A549 (cell line): ENCODE measurements around the gene JPT1. TPM values are rescaled to one million over a fixed set of nuclear protein-coding genes. Genes with fewer than 3 reads are reported as not detected.

Experiments
- ATAC-seq, 2 experiments: fragments of 200-7000 bp in 1 of 2; fragments of >200 bp in 1 of 2; cut with Nextera tagmentation in 1 of 2; cut with Tn5 transposase in 1 of 2; 3 replicates each; pipeline versions ENCODE4 v1.8.0 to v1.9.1; 2018 to 2020; ENCODE audit warnings: mild to moderate bottlenecking in 1 of 2, moderate library complexity in 1 of 2
- CTCF ChIA-PET: fragments of 300-600 bp; sonication (Branson Sonifier 250); formaldehyde crosslinking; extraction: SDS; loops from one replicate; lab custom pipeline; 2021; ENCODE audit warnings: antibody characterized with exemption, inconsistent platforms; lab: Yijun Ruan, JAX
- POLR2A ChIA-PET: fragments of 350-600 bp; formaldehyde crosslinking; extraction: SDS; loops from one replicate; lab custom pipeline; 2021; ENCODE audit warnings: antibody characterized with exemption, inconsistent platforms; lab: Yijun Ruan, JAX
- DNase-seq, 2 experiments: peaks; one replicate each; pipeline versions ENCODE4 v3.0.0 to v3.0.0-alpha.2; 2011 to 2016; ENCODE audit warnings: low read depth in 1 of 2, low spot score in 1 of 2
- FAIRE-seq: peaks from 2 replicates; lab custom pipeline; 2011; peaks lifted over from hg19 to GRCh38; lab: Jason Lieb, UNC
- H3K27ac ChIP-seq, 2 experiments: fragments of >200 bp; sonication (Bioruptor Twin); formaldehyde crosslinking; 3 replicates each; pipeline ENCODE4 v1.5.1; 2016 to 2017
- H3K4me1 ChIP-seq: fragments of >200 bp; sonication (Bioruptor Twin); formaldehyde crosslinking; 3 replicates; pipeline ENCODE4 v1.6.1; 2016
- H3K4me2 ChIP-seq: fragments of >200 bp; sonication (Bioruptor Twin); formaldehyde crosslinking; 3 replicates; pipeline ENCODE4 v1.6.1; 2016
- H3K4me3 ChIP-seq: fragments of >200 bp; sonication (Bioruptor Twin); formaldehyde crosslinking; 3 replicates; pipeline ENCODE4 v1.5.1; 2016
- H3K9me3 ChIP-seq: fragments of >200 bp; sonication (Bioruptor Twin); formaldehyde crosslinking; 3 replicates; pipeline ENCODE4 v1.6.1; 2016
- CHD2 ChIP-seq: fragments of 150-350 bp; IDR thresholded peaks from 2 replicates; pipeline ENCODE4 v1.6.1; 2014; ENCODE audit warnings: low read length; ENCODE audit not compliant: partially characterized antibody
- CHD4 ChIP-seq: fragments of 200-600 bp; sonication (generic); IDR thresholded peaks from 2 replicates; pipeline ENCODE4 v1.6.1; 2016; ENCODE audit warnings: antibody characterized with exemption, mild to moderate bottlenecking, borderline replicate concordance
- HOXA7 ChIP-seq: fragments of 250-450 bp; sonication (Bioruptor Pico); IDR thresholded peaks from 2 replicates; pipeline ENCODE4 v1.5.0; 2020; ENCODE audit warnings: mild to moderate bottlenecking, moderate library complexity
- JUN ChIP-seq, 2 experiments: fragments of >200 bp; sonication (Bioruptor Twin); formaldehyde crosslinking; IDR thresholded peaks; 2 replicates in 1 of 2; 3 replicates in 1 of 2; pipeline ENCODE4 v1.6.1; 2016 to 2017
- NPAS2 ChIP-seq: fragments of 250-450 bp; sonication (Bioruptor Pico); IDR thresholded peaks from 2 replicates; pipeline ENCODE4 v1.8.0; 2022; ENCODE audit warnings: mild to moderate bottlenecking, moderate library complexity, borderline replicate concordance
- PHF8 ChIP-seq: fragments of 200-600 bp; sonication (generic); IDR thresholded peaks from 2 replicates; pipeline ENCODE4 v1.6.1; 2016; ENCODE audit warnings: low read depth, mild to moderate bottlenecking, antibody characterized with exemption, moderate library complexity, borderline replicate concordance
- RAD21 ChIP-seq, 2 experiments: fragments of >200 bp in 1 of 2; sonication (Bioruptor Twin) in 1 of 2; formaldehyde crosslinking in 1 of 2; IDR thresholded peaks in 1 of 2; conservative IDR thresholded peaks in 1 of 2; 2 replicates in 1 of 2; 3 replicates in 1 of 2; pipeline ENCODE4 v1.6.1; 2012 to 2018; ENCODE audit warnings: inconsistent platforms in 1 of 2
- TFCP2L1 ChIP-seq: fragments of 250-450 bp; sonication (Bioruptor Pico); IDR thresholded peaks from 2 replicates; pipeline ENCODE4 v1.5.0; 2021; ENCODE audit warnings: mild to moderate bottlenecking
- TP53 ChIP-seq: fragments of 250-450 bp; sonication (Bioruptor Pico); IDR thresholded peaks from 2 replicates; pipeline ENCODE4 v1.5.0; 2021; ENCODE audit warnings: mild to moderate bottlenecking, moderate library complexity
- ZC3H11A ChIP-seq: fragments of 450-650 bp; IDR thresholded peaks from 2 replicates; pipeline ENCODE4 v1.6.1; 2014; ENCODE audit warnings: antibody characterized with exemption, mild to moderate bottlenecking
- WGBS: methylation state at CpG from one replicate; pipeline ENCODE4 v1.1.6; 2017; ENCODE audit errors: missing lambda C conversion rate; 5-methylcytosine and 5-hydroxymethylcytosine counted together
- polyA plus RNA-seq, 4 experiments: library from polyadenylated mRNA; depleted of rRNA in 3 of 4; stranded (reverse); fragments of >200 nt; fragmentation: RNase III in 1 of 4; extraction: RNeasy Plus Mini Kit Qiagen cat#74134 plus additional on column Dnase treatment in 1 of 4; gene quantifications; 2 replicates in 3 of 4; 3 replicates in 1 of 4; pipeline ENCODE4 v1.2.3, GENCODE V29; 2011 to 2017
- TF ChIP-seq, protein P1 (sequence below): fragments of 450-650 bp; IDR thresholded peaks from 2 replicates; pipeline ENCODE4 v1.6.1; 2014; ENCODE audit warnings: antibody characterized with exemption
- TF ChIP-seq, protein P2 (sequence below): fragments of 250-450 bp; sonication (Bioruptor Pico); IDR thresholded peaks from 2 replicates; pipeline ENCODE4 v1.5.0; 2021; ENCODE audit warnings: mild to moderate bottlenecking, moderate library complexity, borderline replicate concordance
- TF ChIP-seq, protein P3 (sequence below): fragments of 200-600 bp; sonication (generic); IDR thresholded peaks from 2 replicates; pipeline ENCODE4 v1.6.1; 2016; ENCODE audit warnings: antibody characterized with exemption, mild to moderate bottlenecking, moderate library complexity
- TF ChIP-seq, protein P4 (sequence below): fragments of >200 bp; sonication (Bioruptor Twin); formaldehyde crosslinking; IDR thresholded peaks from 2 replicates; pipeline ENCODE4 v1.6.1; 2016

JPT1 gene
- polyA plus RNA-seq, 2 of the 4 experiments (the other 2 are of a cell fraction) = 196 to 623 TPM

DNA sequence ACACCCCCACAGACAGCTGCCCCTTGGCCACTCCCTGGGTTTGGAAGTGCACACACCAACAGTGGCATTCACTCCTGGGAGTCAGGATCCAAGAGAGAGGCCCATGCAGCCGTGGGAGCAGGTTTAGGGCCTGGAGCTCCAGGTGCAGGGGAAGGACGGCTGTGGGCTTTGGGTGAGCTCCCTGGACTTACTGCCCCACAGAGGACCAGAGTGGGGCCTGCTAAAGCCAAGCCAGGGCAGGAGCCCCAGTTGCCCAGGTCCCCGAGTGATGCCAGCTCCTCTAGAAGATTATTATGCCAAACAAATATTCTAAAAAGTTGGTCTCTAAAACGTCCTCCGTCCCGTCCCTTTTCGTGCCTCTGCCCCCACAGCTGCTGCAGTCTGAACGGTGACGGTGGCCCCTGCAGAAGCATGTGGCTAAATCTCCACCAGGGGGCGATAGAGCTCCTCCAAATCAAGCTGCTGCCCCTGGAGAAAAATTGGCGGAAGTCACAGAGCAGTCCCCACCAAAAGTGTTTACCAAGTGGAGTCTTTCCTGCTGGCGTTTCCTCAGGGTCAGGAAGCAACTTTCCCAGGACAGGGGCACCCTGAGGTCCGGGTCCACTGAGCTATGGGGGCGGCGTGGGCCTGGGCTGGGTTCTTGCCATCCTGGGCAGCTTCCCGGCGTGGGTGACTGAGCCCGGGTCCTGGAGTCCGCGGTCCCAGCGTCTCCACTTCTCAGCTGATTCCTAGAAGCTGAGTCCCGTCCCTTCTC, 40.3 kb downstream of the JPT1 start (continued):
- TF ChIP-seq RAD21 (conservative IDR thresholded peaks at IDR 0.05 in 1 of 2, IDR thresholded peaks at IDR 0.05 in 1 of 2) (peak; percentile 99), CHD4 (no peak), PHF8 (no peak)
- TF ChIP-seq, protein P1, sequence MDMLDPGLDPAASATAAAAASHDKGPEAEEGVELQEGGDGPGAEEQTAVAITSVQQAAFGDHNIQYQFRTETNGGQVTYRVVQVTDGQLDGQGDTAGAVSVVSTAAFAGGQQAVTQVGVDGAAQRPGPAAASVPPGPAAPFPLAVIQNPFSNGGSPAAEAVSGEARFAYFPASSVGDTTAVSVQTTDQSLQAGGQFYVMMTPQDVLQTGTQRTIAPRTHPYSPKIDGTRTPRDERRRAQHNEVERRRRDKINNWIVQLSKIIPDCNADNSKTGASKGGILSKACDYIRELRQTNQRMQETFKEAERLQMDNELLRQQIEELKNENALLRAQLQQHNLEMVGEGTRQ = no peak

DNA sequence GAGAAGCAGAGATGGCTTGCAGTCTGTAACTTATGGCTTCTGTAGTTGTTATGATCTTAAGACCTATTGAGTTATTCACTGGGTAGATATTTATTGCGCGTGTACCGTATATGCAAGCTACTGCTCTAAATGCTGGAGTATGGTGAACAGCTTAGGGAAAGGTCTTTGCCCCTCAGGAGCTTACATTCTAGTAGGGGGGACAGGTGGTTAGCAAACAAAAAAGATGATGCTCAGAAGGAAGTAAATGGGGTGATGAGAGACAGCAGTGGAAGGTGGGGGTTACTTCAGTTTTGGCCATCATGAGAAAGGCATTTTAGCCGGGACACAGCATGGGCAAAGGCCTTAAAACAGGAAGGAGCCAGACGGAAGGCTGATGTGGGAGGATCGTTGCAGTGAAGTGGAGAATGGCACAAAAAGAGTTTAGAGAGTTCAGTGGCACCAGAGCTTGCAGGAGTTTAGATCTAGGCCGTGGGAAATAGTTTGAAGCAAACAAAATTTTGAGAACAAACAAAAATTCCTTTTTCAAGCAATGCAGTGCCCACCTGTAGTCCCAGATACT, 42.5 kb downstream of the JPT1 start:
- ChIA-PET POLR2A (interaction anchor here (0.7 to 3.1 kb wide), 4 partner anchors 12 to 90 kb away, joined by 3 to 20 read pairs (median 4); partner anchors contain the start of gene NT5C), CTCF (interaction anchor here (1.6 to 81.8 kb wide), 7 partner anchors 9 to 150 kb away, joined by 4 to 3429 read pairs (median 270); partner anchors contain the start of genes ARMC7, ATP5PD, KCTD2 and NT5C)
- DNase-seq (no peak), ATAC-seq (no peak), FAIRE-seq (no peak)
- H3K4me3 ChIP-seq = no peak overlapping the region
- H3K9me3 ChIP-seq = no peaks in the 10 kb centered on the region
- no peak overlapping the region for H3K4me2 ChIP-seq
- 88% methylated on average over 7 of the region's 7 CpGs for WGBS
- TF ChIP-seq RAD21 (conservative IDR thresholded peaks at IDR 0.05 in 1 of 2, IDR thresholded peaks at IDR 0.05 in 1 of 2) (no peak), NPAS2 (CRISPR knock-in tag) (no peak), ZC3H11A (no peak), HOXA7 (CRISPR knock-in tag) (no peak), TP53 (CRISPR knock-in tag) (no peak), TFCP2L1 (no peak), JUN (IDR thresholded peaks at IDR 0.05) (no peak), CHD2 (no peak)
- TF ChIP-seq, protein P2, sequence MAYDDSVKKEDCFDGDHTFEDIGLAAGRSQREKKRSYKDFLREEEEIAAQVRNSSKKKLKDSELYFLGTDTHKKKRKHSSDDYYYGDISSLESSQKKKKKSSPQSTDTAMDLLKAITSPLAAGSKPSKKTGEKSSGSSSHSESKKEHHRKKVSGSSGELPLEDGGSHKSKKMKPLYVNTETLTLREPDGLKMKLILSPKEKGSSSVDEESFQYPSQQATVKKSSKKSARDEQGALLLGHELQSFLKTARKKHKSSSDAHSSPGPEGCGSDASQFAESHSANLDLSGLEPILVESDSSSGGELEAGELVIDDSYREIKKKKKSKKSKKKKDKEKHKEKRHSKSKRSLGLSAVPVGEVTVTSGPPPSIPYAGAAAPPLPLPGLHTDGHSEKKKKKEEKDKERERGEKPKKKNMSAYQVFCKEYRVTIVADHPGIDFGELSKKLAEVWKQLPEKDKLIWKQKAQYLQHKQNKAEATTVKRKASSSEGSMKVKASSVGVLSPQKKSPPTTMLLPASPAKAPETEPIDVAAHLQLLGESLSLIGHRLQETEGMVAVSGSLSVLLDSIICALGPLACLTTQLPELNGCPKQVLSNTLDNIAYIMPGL = no peak
- TF ChIP-seq, protein P3, sequence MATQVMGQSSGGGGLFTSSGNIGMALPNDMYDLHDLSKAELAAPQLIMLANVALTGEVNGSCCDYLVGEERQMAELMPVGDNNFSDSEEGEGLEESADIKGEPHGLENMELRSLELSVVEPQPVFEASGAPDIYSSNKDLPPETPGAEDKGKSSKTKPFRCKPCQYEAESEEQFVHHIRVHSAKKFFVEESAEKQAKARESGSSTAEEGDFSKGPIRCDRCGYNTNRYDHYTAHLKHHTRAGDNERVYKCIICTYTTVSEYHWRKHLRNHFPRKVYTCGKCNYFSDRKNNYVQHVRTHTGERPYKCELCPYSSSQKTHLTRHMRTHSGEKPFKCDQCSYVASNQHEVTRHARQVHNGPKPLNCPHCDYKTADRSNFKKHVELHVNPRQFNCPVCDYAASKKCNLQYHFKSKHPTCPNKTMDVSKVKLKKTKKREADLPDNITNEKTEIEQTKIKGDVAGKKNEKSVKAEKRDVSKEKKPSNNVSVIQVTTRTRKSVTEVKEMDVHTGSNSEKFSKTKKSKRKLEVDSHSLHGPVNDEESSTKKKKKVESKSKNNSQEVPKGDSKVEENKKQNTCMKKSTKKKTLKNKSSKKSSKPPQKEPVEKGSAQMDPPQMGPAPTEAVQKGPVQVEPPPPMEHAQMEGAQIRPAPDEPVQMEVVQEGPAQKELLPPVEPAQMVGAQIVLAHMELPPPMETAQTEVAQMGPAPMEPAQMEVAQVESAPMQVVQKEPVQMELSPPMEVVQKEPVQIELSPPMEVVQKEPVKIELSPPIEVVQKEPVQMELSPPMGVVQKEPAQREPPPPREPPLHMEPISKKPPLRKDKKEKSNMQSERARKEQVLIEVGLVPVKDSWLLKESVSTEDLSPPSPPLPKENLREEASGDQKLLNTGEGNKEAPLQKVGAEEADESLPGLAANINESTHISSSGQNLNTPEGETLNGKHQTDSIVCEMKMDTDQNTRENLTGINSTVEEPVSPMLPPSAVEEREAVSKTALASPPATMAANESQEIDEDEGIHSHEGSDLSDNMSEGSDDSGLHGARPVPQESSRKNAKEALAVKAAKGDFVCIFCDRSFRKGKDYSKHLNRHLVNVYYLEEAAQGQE = no peak
- TF ChIP-seq, protein P4, sequence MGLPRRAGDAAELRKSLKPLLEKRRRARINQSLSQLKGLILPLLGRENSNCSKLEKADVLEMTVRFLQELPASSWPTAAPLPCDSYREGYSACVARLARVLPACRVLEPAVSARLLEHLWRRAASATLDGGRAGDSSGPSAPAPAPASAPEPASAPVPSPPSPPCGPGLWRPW = no peak
- TF ChIP-seq, all 56 proteins: peak for 0
- H3K4me1 ChIP-seq = peaks cover 27% of the 10 kb centered on the region
- H3K27ac ChIP-seq = no peak overlapping the region
